Osteoblast (primary cell): ENCODE results near the gene RBBP7. TPM values are rescaled to one million over a fixed set of nuclear protein-coding genes. Genes with fewer than 3 reads are reported as not detected.
A peak's percentile ranks its signal among the peaks of the same experiment; 100 is the strongest.

Experiments used
- DNase-seq: peaks from one replicate; pipeline ENCODE4 v3.0.0; 2011; ENCODE audit warnings: low spot score, mixed read lengths; ENCODE audit not compliant: insufficient read length; ENCODE audit errors: missing footprints
- H2AFZ ChIP-seq: 2 replicates; pipeline ENCODE4 v1.6.0; 2011; ENCODE audit warnings: mild to moderate bottlenecking, low read length
- H3K27ac ChIP-seq: 2 replicates; pipeline ENCODE4 v1.5.1; 2011; ENCODE audit warnings: mild to moderate bottlenecking, low read depth, low read length, moderate library complexity
- H3K27me3 ChIP-seq: 2 replicates; pipeline ENCODE4 v1.6.0; 2012; ENCODE audit warnings: mild to moderate bottlenecking, control low read depth, inconsistent platforms, low read length, moderate library complexity; ENCODE audit not compliant: insufficient read depth
- H3K36me3 ChIP-seq: 2 replicates; pipeline ENCODE4 v1.5.1; 2011; ENCODE audit warnings: mild to moderate bottlenecking, low read length, control low read depth, moderate library complexity; ENCODE audit not compliant: insufficient read depth
- H3K4me1 ChIP-seq: 2 replicates; pipeline ENCODE4 v1.5.1; 2011; ENCODE audit warnings: mild to moderate bottlenecking, low read length, control low read depth, moderate library complexity; ENCODE audit not compliant: insufficient read depth
- H3K4me2 ChIP-seq: 2 replicates; pipeline ENCODE4 v1.6.0; 2011; ENCODE audit warnings: mild to moderate bottlenecking, low read length; ENCODE audit not compliant: insufficient read depth
- H3K4me3 ChIP-seq: fragments of 200-600 bp; sonication (generic); 3 replicates; pipeline ENCODE4 v1.5.1; 2012; ENCODE audit warnings: mild to moderate bottlenecking, low read length, inconsistent platforms; ENCODE audit not compliant: insufficient read depth
- H3K79me2 ChIP-seq: 2 replicates; pipeline ENCODE4 v1.6.0; 2012; ENCODE audit warnings: mild to moderate bottlenecking, low read length, control low read depth, inconsistent platforms; ENCODE audit not compliant: insufficient read depth
- H3K9me3 ChIP-seq: 2 replicates; pipeline ENCODE4 v1.5.1; 2011; ENCODE audit warnings: low read depth, low read length, control low read depth
- H4K20me1 ChIP-seq: 2 replicates; pipeline ENCODE4 v1.6.0; 2012; ENCODE audit warnings: mild to moderate bottlenecking, low read length, control low read depth; ENCODE audit not compliant: insufficient read depth
- small RNA-seq: library from RNA; depleted of rRNA; stranded (forward); fragments of <200 nt; gene quantifications from one replicate; pipeline ENCODE3, GENCODE V24; 2012
- total RNA-seq: library from RNA; depleted of rRNA; stranded (reverse); fragments of >200 nt; gene quantifications from 2 replicates; pipeline ENCODE4 v1.2.3, GENCODE V29; 2012
- TF ChIP-seq, protein P1 (sequence below): IDR thresholded peaks from 2 replicates; pipeline ENCODE4 v1.5.1; 2011; ENCODE audit warnings: mild to moderate bottlenecking, low read depth, low read length, moderate library complexity; ENCODE audit errors: extremely low read depth

Gene RBBP7
- total RNA-seq, 1 donor = 69.8 TPM

- Histone ChIP-seq H3K4me1 (peaks cover 12% of the 10 kb centered on the region), H3K79me2 (peaks cover 46% of the 10 kb centered on the region), H4K20me1 (no peaks in the 10 kb centered on the region)
Observed at GRCh38 chrX:16804923-16805464, 65.2 kb downstream of the RBBP7 start.

DNA sequence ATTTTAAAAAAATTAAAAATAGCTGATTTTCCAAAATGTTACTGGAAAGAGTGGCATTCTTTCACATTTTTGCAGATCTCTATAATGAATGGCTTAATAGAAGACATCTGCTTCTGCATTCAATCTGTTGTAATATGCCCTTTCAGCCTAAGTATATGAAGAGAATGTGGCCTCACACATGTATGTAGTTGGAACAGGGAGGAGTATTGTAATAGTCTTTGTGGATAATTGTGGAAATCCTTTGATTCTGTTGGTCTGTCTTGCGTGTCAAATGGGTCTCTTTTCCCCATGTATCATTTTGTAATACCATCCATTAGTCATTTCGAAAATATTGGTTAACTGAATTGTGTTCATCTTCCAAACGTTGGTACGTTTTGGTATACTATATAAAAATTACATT, 72.3 kb downstream of the RBBP7 start:
- Histone ChIP-seq H3K4me1 (no peaks in the 10 kb centered on the region), H3K4me2 (no peak overlapping the region), H3K79me2 (peaks cover 24% of the 10 kb centered on the region), H3K9me3 (no peaks in the 10 kb centered on the region), H4K20me1 (no peaks in the 10 kb centered on the region), H2AFZ (no peak overlapping the region), H3K4me3 (no peak overlapping the region), H3K27me3 (no peaks in the 10 kb centered on the region), H3K36me3 (peaks cover 8% of the 10 kb centered on the region), H3K27ac (peak overlapping the region; percentile 36)
- TF ChIP-seq, protein P1, sequence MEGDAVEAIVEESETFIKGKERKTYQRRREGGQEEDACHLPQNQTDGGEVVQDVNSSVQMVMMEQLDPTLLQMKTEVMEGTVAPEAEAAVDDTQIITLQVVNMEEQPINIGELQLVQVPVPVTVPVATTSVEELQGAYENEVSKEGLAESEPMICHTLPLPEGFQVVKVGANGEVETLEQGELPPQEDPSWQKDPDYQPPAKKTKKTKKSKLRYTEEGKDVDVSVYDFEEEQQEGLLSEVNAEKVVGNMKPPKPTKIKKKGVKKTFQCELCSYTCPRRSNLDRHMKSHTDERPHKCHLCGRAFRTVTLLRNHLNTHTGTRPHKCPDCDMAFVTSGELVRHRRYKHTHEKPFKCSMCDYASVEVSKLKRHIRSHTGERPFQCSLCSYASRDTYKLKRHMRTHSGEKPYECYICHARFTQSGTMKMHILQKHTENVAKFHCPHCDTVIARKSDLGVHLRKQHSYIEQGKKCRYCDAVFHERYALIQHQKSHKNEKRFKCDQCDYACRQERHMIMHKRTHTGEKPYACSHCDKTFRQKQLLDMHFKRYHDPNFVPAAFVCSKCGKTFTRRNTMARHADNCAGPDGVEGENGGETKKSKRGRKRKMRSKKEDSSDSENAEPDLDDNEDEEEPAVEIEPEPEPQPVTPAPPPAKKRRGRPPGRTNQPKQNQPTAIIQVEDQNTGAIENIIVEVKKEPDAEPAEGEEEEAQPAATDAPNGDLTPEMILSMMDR = no peak
- no peak for DNase-seq

More at GRCh38 chrX:16804923-16805464, 65.2 kb downstream of the RBBP7 start:
- DNase-seq = no peak
- no peaks in the 10 kb centered on the region for H3K27me3 ChIP-seq
- H3K9me3 ChIP-seq = no peaks in the 10 kb centered on the region
- H3K27ac ChIP-seq = no peak overlapping the region
- no peak overlapping the region for H3K4me3 ChIP-seq
- TF ChIP-seq, protein P1 = no peak
- no peaks in the 10 kb centered on the region for H3K36me3 ChIP-seq
- no peak overlapping the region for H3K4me2 ChIP-seq
- H2AFZ ChIP-seq = no peak overlapping the region

- Histone ChIP-seq H2AFZ (no peak overlapping the region), H3K9me3 (no peaks in the 10 kb centered on the region), H3K27me3 (no peaks in the 10 kb centered on the region), H4K20me1 (no peaks in the 10 kb centered on the region), H3K79me2 (peaks cover 25% of the 10 kb centered on the region), H3K27ac (peak overlapping the region; percentile 36), H3K36me3 (peaks cover 8% of the 10 kb centered on the region), H3K4me3 (no peak overlapping the region), H3K4me2 (no peak overlapping the region), H3K4me1 (no peaks in the 10 kb centered on the region)
- TF ChIP-seq, protein P1 = no peak
- peak; percentile 41 for DNase-seq
Observed at GRCh38 chrX:16797358-16797757, 72.8 kb downstream of the RBBP7 start.

DNA sequence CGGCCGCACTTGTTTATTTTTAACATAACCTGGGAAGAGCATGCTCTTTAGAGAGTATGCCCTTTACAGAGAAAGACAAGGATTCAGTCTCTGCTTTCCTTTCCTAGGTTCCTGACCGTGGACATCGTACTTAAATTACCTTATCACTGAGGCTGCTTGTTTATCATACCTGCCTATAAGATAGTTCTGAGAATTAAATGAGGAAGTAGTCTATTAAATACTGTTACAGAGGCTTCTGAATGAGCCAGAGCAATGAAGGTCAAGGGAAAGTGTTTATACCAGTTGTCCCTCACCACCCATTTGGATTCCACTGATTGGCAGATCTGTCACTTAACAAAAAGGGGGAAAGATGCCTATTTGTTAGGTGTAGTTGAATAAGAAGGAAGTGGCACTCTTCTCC, 73.9 kb downstream of the RBBP7 start:
- H3K79me2 ChIP-seq = peaks cover 33% of the 10 kb centered on the region
- H3K27ac ChIP-seq = no peak overlapping the region
- H3K4me3 ChIP-seq = no peak overlapping the region
- H4K20me1 ChIP-seq = no peaks in the 10 kb centered on the region
- no peak overlapping the region for H3K4me2 ChIP-seq
- H3K36me3 ChIP-seq = peaks cover 8% of the 10 kb centered on the region
- peak; percentile 39 for DNase-seq
- TF ChIP-seq, protein P1 = no peak
- H3K4me1 ChIP-seq = no peaks in the 10 kb centered on the region
- no peaks in the 10 kb centered on the region for H3K27me3 ChIP-seq
- no peaks in the 10 kb centered on the region for H3K9me3 ChIP-seq
- no peak overlapping the region for H2AFZ ChIP-seq

Small RNA genes within 50 kb of the gene (small RNA-seq; reads per million reads assigned to genes)
- not detected for gene RF00019
- gene RNU4-6P = not detected
- not detected for gene RPL12P49

Other genes with a start within 250 kb of the RBBP7 start
- gene S100G, start 220.2 kb downstream of the RBBP7 start, total RNA-seq = not detected in 2 replicates
- gene CTPS2, start 157.7 kb downstream of the RBBP7 start, total RNA-seq = 8.0 and 10.3 TPM in 2 replicates
- gene SYAP1, start 150.8 kb downstream of the RBBP7 start, total RNA-seq = 25.7 and 43.9 TPM in 2 replicates
- gene TXLNG, start 83.9 kb downstream of the RBBP7 start, total RNA-seq = 5.1 and 10.3 TPM in 2 replicates
- gene REPS2, start 76.3 kb upstream of the RBBP7 start, total RNA-seq = 0.59 and 0.72 TPM in 2 replicates